Astrocyte (in vitro differentiated cells and primary cell): ENCODE measurements around the gene TH. TPM values are rescaled to one million over a fixed set of nuclear protein-coding genes. Genes with fewer than 3 reads are reported as not detected.

ENCODE experiments used
- DNase-seq: peaks from one replicate; pipeline ENCODE4 v3.0.0-alpha.2; 2010; ENCODE audit warnings: low read depth
- FAIRE-seq: peaks from 2 replicates; lab custom pipeline; 2011; peaks lifted over from hg19 to GRCh38; lab: Jason Lieb, UNC
- H2AFZ ChIP-seq: 2 replicates; pipeline ENCODE4 v1.6.0; 2012; ENCODE audit warnings: low read depth, low read length, inconsistent platforms
- H3K27ac ChIP-seq: 2 replicates; pipeline ENCODE4 v1.5.1; 2011; ENCODE audit warnings: low read depth, low read length, inconsistent platforms
- H3K27me3 ChIP-seq: 2 replicates; pipeline ENCODE4 v1.6.0; 2011; ENCODE audit warnings: low read length, inconsistent platforms; ENCODE audit not compliant: insufficient read depth
- H3K36me3 ChIP-seq: 2 replicates; pipeline ENCODE4 v1.5.1; 2011; ENCODE audit warnings: low read length, inconsistent platforms; ENCODE audit not compliant: insufficient read depth
- H3K4me1 ChIP-seq: 2 replicates; pipeline ENCODE4 v1.5.1; 2011; ENCODE audit warnings: low read length, inconsistent platforms; ENCODE audit not compliant: insufficient read depth
- H3K4me2 ChIP-seq: 2 replicates; pipeline ENCODE4 v1.6.0; 2012; ENCODE audit warnings: low read length, inconsistent platforms
- H3K4me3 ChIP-seq: 2 replicates; pipeline ENCODE4 v1.5.1; 2011; ENCODE audit warnings: low read depth, mild to moderate bottlenecking, low read length, inconsistent platforms; ENCODE audit not compliant: insufficient read depth
- H3K79me2 ChIP-seq: 2 replicates; pipeline ENCODE4 v1.6.0; 2012; ENCODE audit warnings: mild to moderate bottlenecking, low read length, inconsistent platforms; ENCODE audit not compliant: insufficient read depth
- H3K9ac ChIP-seq: 2 replicates; pipeline ENCODE4 v1.6.0; 2012; ENCODE audit warnings: mild to moderate bottlenecking, low read length, inconsistent platforms
- H3K9me3 ChIP-seq: 2 replicates; pipeline ENCODE4 v1.5.1; 2012; ENCODE audit warnings: low read depth, mild to moderate bottlenecking, low read length, inconsistent platforms; ENCODE audit not compliant: insufficient read depth
- H4K20me1 ChIP-seq: 2 replicates; pipeline ENCODE4 v1.6.0; 2012; ENCODE audit warnings: low read length, inconsistent platforms; ENCODE audit not compliant: insufficient read depth
- H3K27ac Mint-ChIP-seq: one replicate; pipeline ENCODE4 v1.8.0; 2021; ENCODE audit warnings: mild to moderate bottlenecking, mixed read lengths; ENCODE audit not compliant: unreplicated experiment
- H3K27me3 Mint-ChIP-seq: one replicate; pipeline ENCODE4 v1.8.0; 2021; ENCODE audit warnings: low read depth, mixed read lengths; ENCODE audit not compliant: unreplicated experiment
- H3K36me3 Mint-ChIP-seq: one replicate; pipeline ENCODE4 v1.8.0; 2021; ENCODE audit warnings: low read depth, mixed read lengths; ENCODE audit not compliant: unreplicated experiment
- H3K4me1 Mint-ChIP-seq: one replicate; pipeline ENCODE4 v1.8.0; 2021; ENCODE audit warnings: low read depth, mixed read lengths; ENCODE audit not compliant: unreplicated experiment
- H3K4me3 Mint-ChIP-seq: one replicate; pipeline ENCODE4 v1.8.0; 2021; ENCODE audit warnings: mild to moderate bottlenecking, moderate library complexity, mixed read lengths; ENCODE audit not compliant: unreplicated experiment
- H3K9me3 Mint-ChIP-seq: one replicate; pipeline ENCODE4 v1.8.0; 2021; ENCODE audit warnings: mild to moderate bottlenecking, mixed read lengths; ENCODE audit not compliant: unreplicated experiment
- EZH2 ChIP-seq: IDR thresholded peaks from 2 replicates; pipeline ENCODE4 v1.6.1; 2012; ENCODE audit warnings: mild to moderate bottlenecking, low read length, inconsistent platforms; ENCODE audit not compliant: insufficient read depth
- total RNA-seq: library from RNA; stranded (reverse); gene quantifications from 2 replicates; pipeline ENCODE4 v1.2.1, GENCODE V29; 2021
- TF ChIP-seq, protein P1 (sequence below): IDR thresholded peaks from 2 replicates; pipeline ENCODE4 v1.5.1; 2011; ENCODE audit warnings: low read depth, mild to moderate bottlenecking, inconsistent platforms, low read length, moderate library complexity; ENCODE audit not compliant: insufficient read depth

TH gene
- total RNA-seq, 1 donor from 2014 or later: not detected

DNA sequence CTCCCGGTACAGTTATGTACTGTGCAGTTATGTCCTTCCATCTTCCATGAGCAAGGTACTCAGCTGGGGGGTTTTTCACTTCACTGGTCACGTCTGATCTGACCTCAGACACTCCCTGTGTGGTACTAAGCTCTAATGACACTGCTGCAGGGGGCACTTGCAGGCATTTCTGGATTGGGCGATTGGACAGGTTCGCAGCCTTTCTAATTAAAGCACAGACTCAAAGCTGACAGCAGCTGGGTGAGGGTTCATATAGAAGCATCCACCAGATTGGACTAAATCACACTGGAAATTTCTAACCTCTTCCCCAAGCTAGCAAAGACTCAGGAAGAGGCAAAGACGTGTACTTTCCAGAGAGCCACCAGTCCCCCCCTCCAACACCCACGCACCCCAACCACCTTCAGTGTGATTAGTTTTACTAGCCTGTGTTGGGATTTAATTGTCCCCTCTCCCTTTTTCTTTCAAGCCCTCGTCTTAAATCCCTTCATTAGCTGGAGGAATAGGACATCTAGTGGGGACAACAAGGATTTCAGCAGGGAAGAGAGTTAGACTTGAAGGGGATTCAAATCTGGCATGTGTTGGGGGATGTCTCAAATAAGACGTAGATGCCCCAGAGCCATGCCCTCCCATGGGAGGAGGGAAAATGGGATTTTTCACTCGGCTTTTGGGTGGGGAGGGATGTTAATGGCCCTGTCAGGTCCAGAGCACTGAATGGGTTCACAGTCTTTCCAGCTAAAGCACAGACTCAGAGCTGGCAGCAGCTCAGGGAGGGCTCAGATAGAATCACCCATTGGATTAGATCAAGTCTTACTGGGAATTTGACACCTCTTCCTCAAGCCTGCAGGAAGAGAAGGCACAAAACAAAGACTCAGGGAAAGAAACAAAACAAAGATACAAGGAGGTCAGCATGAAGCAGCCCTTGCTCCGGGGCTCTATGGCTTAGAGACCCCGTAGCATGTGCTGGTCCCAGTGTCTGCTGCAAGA lies 21.5 kb downstream of the TH start:
- no peaks in the 10 kb centered on the region for H3K79me2 ChIP-seq
- TF ChIP-seq EZH2: no peak
- TF ChIP-seq, protein P1, sequence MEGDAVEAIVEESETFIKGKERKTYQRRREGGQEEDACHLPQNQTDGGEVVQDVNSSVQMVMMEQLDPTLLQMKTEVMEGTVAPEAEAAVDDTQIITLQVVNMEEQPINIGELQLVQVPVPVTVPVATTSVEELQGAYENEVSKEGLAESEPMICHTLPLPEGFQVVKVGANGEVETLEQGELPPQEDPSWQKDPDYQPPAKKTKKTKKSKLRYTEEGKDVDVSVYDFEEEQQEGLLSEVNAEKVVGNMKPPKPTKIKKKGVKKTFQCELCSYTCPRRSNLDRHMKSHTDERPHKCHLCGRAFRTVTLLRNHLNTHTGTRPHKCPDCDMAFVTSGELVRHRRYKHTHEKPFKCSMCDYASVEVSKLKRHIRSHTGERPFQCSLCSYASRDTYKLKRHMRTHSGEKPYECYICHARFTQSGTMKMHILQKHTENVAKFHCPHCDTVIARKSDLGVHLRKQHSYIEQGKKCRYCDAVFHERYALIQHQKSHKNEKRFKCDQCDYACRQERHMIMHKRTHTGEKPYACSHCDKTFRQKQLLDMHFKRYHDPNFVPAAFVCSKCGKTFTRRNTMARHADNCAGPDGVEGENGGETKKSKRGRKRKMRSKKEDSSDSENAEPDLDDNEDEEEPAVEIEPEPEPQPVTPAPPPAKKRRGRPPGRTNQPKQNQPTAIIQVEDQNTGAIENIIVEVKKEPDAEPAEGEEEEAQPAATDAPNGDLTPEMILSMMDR: peak; percentile 60
- DNase-seq (peak; percentile 41), FAIRE-seq (no peak)
- no peaks in the 10 kb centered on the region for H3K4me1 ChIP-seq
- H3K4me3 Mint-ChIP-seq: no peak overlapping the region
- no peaks in the 10 kb centered on the region for H3K36me3 ChIP-seq
- no peak overlapping the region for H3K4me3 ChIP-seq
- H3K9ac ChIP-seq: no peak overlapping the region
- peaks cover 58% of the 10 kb centered on the region for H3K27me3 ChIP-seq
- H3K27ac Mint-ChIP-seq: no peak overlapping the region
- no peak overlapping the region for H3K27ac ChIP-seq
- no peaks in the 10 kb centered on the region for H3K4me1 Mint-ChIP-seq
- H3K9me3 Mint-ChIP-seq: no peaks in the 10 kb centered on the region
- peaks cover 60% of the 10 kb centered on the region for H3K27me3 Mint-ChIP-seq
- no peaks in the 10 kb centered on the region for H3K9me3 ChIP-seq
- no peak overlapping the region for H3K4me2 ChIP-seq
- no peak overlapping the region for H2AFZ ChIP-seq
- no peaks in the 10 kb centered on the region for H3K36me3 Mint-ChIP-seq
- peaks cover 16% of the 10 kb centered on the region for H4K20me1 ChIP-seq

DNA sequence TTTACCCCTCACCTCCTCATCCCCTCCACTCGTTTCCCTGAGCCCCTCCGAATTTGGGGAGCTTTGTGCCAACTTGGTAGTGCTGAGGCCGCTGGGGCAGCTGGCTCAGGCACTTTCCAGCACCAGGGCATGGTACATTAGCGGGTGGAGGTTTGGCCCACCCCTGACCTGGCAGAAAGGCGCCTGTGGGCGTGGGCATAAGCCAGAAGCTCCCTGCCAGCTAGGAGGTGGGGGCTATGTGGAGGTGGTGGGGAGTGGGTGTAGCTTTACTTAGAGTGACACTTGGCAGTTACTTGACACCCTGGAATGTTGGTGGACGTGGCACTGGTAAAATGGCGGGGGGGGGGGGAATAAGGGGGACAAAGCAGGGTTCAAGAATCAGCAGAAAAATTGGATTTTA lies 22.2 kb downstream of the TH start:
- peaks cover 65% of the 10 kb centered on the region for H3K27me3 Mint-ChIP-seq
- Histone ChIP-seq H3K36me3 (no peaks in the 10 kb centered on the region), H2AFZ (no peak overlapping the region), H3K9me3 (no peaks in the 10 kb centered on the region), H3K4me2 (no peak overlapping the region), H3K9ac (no peak overlapping the region), H3K79me2 (no peaks in the 10 kb centered on the region), H3K4me3 (no peak overlapping the region), H3K27me3 (peaks cover 64% of the 10 kb centered on the region), H3K27ac (no peak overlapping the region), H4K20me1 (peaks cover 16% of the 10 kb centered on the region), H3K4me1 (no peaks in the 10 kb centered on the region)
- H3K36me3 Mint-ChIP-seq: no peaks in the 10 kb centered on the region
- no peaks in the 10 kb centered on the region for H3K4me1 Mint-ChIP-seq
- H3K9me3 Mint-ChIP-seq: no peaks in the 10 kb centered on the region
- DNase-seq (no peak), FAIRE-seq (no peak)
- no peak overlapping the region for H3K4me3 Mint-ChIP-seq
- TF ChIP-seq, protein P1: no peak
- TF ChIP-seq EZH2: no peak
- H3K27ac Mint-ChIP-seq: no peak overlapping the region

DNA sequence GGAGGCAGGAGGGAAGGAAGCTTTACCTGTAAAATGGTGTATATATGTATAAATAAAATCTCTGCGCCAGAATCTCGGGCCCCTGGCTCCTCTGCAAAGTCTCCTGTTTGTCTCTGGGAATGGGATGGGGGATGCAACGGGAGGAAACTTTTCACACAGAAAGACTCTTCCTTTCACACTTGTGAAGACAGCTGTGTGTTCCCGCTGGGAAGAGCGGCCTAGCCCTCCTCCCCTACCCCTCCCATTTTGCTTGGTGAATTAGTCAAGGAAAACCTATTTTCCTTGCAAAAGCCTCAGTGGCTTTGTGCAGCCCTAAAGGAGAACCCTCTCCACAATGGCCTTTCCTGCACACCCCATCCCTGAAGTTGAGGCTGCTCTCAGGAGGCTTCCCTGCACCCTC lies 23.0 kb downstream of the TH start:
- Mint-ChIP-seq H3K27ac (no peak overlapping the region), H3K27me3 (peaks cover 63% of the 10 kb centered on the region), H3K4me3 (no peak overlapping the region), H3K36me3 (no peaks in the 10 kb centered on the region), H3K9me3 (no peaks in the 10 kb centered on the region), H3K4me1 (no peaks in the 10 kb centered on the region)
- Histone ChIP-seq H3K27me3 (peaks cover 73% of the 10 kb centered on the region), H3K79me2 (no peaks in the 10 kb centered on the region), H3K4me3 (no peak overlapping the region), H4K20me1 (peaks cover 16% of the 10 kb centered on the region), H3K4me2 (no peak overlapping the region), H3K9ac (no peak overlapping the region), H2AFZ (no peak overlapping the region), H3K9me3 (no peaks in the 10 kb centered on the region), H3K36me3 (no peaks in the 10 kb centered on the region), H3K4me1 (no peaks in the 10 kb centered on the region), H3K27ac (no peak overlapping the region)
- TF ChIP-seq, protein P1: no peak
- peak; percentile 16 for TF ChIP-seq EZH2
- DNase-seq: no peak
- no peak for FAIRE-seq
